MM.1S (cell line): Measurements from ENCODE around the gene ALX3.

ENCODE experiments used
- DNase-seq: peaks from one replicate; pipeline ENCODE4 v3.0.0-alpha.2; 2015
- H2AFZ ChIP-seq: fragments of 300-600 bp; sonication (generic); 2 replicates; pipeline ENCODE4 v1.6.0; 2016; ENCODE audit warnings: antibody characterized with exemption, low read length
- H3F3A ChIP-seq: fragments of 300-600 bp; sonication (generic); 2 replicates; pipeline ENCODE4 v1.6.1; 2016; ENCODE audit warnings: mild to moderate bottlenecking, antibody characterized with exemption, low read length, moderate library complexity, mixed read lengths; ENCODE audit not compliant: insufficient read depth
- H3K27ac ChIP-seq: fragments of 300-600 bp; sonication (generic); 2 replicates; pipeline ENCODE4 v1.5.1; 2016; ENCODE audit warnings: mild to moderate bottlenecking, low read length
- H3K27me3 ChIP-seq: fragments of 300-600 bp; sonication (generic); replicated peaks from 2 replicates; pipeline ENCODE4 v1.6.0; 2016; ENCODE audit warnings: low read length; ENCODE audit not compliant: insufficient read depth
- H3K36me3 ChIP-seq: fragments of 300-600 bp; sonication (generic); replicated peaks from 2 replicates; pipeline ENCODE4 v1.6.1; 2016; ENCODE audit warnings: mild to moderate bottlenecking, low read length, mixed read lengths; ENCODE audit not compliant: insufficient read depth
- H3K4me1 ChIP-seq: fragments of 300-600 bp; sonication (generic); 2 replicates; pipeline ENCODE4 v1.6.1; 2016; ENCODE audit warnings: low read length, mixed read lengths
- H3K4me2 ChIP-seq: fragments of 300-600 bp; sonication (generic); 2 replicates; pipeline ENCODE4 v1.6.0; 2016; ENCODE audit warnings: low read depth, low read length
- H3K4me3 ChIP-seq: fragments of 300-600 bp; sonication (generic); 2 replicates; pipeline ENCODE4 v1.5.1; 2016; ENCODE audit warnings: low read length, mixed read lengths
- H3K79me2 ChIP-seq: fragments of 300-600 bp; sonication (generic); 2 replicates; pipeline ENCODE4 v1.6.1; 2016; ENCODE audit warnings: mixed run types, low read length, mixed read lengths
- H3K9ac ChIP-seq: fragments of 300-600 bp; sonication (generic); 2 replicates; pipeline ENCODE4 v1.6.1; 2016; ENCODE audit warnings: low read length, mixed read lengths
- H3K9me2 ChIP-seq: fragments of 300-600 bp; sonication (generic); replicated peaks from 2 replicates; pipeline ENCODE4 v1.6.1; 2016; ENCODE audit warnings: mild to moderate bottlenecking, low read length, mixed read lengths; ENCODE audit not compliant: insufficient read depth
- H3K9me3 ChIP-seq: fragments of 300-600 bp; sonication (generic); replicated peaks from 2 replicates; pipeline ENCODE4 v1.6.1; 2016; ENCODE audit warnings: mild to moderate bottlenecking, low read length, mixed read lengths; ENCODE audit not compliant: insufficient read depth
- H4K20me1 ChIP-seq: fragments of 300-600 bp; sonication (generic); 2 replicates; pipeline ENCODE4 v1.6.1; 2016; ENCODE audit warnings: mild to moderate bottlenecking, low read length, moderate library complexity, mixed read lengths; ENCODE audit not compliant: insufficient read depth
- EZH2 ChIP-seq: fragments of 300-600 bp; sonication (generic); optimal IDR thresholded peaks from 2 replicates; pipeline ENCODE3; 2017; ENCODE audit warnings: low read depth, mild to moderate bottlenecking, antibody characterized with exemption, low read length, mixed read lengths
- EZH2phosphoT487 ChIP-seq: fragments of 300-600 bp; sonication (generic); IDR thresholded peaks from 2 replicates; pipeline ENCODE4 v1.6.1; 2018; ENCODE audit warnings: antibody characterized with exemption, low read length
- TF ChIP-seq, protein P1 (sequence below): fragments of 300-600 bp; sonication (generic); IDR thresholded peaks from 2 replicates; pipeline ENCODE4 v1.5.1; 2016; ENCODE audit warnings: antibody characterized with exemption, low read length, mixed read lengths

ALX3 gene

DNA sequence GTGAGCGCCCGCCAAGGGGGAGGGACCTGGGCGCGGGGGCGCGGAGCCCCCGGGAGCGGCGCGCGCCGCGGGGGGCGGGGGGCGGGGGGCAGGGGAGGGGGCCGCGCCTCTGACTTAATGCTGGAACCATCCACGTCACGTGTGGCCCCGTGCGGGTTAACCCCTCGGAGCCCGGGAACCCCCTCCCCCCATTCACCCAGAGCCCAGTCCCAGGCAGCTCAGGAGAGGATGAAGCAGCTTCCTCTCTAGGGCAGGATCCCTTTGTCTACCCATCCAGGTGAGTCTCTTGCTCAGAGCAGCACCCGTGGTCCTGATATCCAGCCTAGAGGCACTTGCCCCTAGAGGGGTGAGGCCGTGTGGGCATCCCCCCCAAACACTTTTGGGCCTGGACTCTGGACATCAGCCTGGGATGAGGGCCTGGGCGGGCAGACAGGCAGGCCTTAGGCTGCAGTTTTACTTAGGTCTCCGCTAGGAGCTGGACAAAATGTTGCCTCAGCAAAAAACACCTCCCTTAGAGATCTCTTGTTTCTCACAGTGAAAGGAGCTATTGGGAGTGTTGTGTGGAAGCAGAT is at the start of gene ALX3:
ALX3 (minus strand) TSS at position 2 of the 572 bp plus-strand sequence. CDS start 60 bp downstream, outside the sequence.
- Histone ChIP-seq H3K4me2 (no peak within 1 kb of the TSS), H3K27me3 (no peaks in the 10 kb centered on the region), H3K4me3 (no peak within 1 kb of the TSS), H3F3A (no peaks in the 10 kb centered on the region), H3K4me1 (no peaks in the 10 kb centered on the region), H3K27ac (no peak within 1 kb of the TSS), H3K9me3 (no peaks in the 10 kb centered on the region), H3K79me2 (no peaks in the 10 kb centered on the region), H4K20me1 (no peaks in the 10 kb centered on the region), H2AFZ (no peak within 1 kb of the TSS), H3K9me2 (no peaks in the 10 kb centered on the region), H3K9ac (no peak within 1 kb of the TSS), H3K36me3 (no peaks in the 10 kb centered on the region)
- TF ChIP-seq, protein P1, sequence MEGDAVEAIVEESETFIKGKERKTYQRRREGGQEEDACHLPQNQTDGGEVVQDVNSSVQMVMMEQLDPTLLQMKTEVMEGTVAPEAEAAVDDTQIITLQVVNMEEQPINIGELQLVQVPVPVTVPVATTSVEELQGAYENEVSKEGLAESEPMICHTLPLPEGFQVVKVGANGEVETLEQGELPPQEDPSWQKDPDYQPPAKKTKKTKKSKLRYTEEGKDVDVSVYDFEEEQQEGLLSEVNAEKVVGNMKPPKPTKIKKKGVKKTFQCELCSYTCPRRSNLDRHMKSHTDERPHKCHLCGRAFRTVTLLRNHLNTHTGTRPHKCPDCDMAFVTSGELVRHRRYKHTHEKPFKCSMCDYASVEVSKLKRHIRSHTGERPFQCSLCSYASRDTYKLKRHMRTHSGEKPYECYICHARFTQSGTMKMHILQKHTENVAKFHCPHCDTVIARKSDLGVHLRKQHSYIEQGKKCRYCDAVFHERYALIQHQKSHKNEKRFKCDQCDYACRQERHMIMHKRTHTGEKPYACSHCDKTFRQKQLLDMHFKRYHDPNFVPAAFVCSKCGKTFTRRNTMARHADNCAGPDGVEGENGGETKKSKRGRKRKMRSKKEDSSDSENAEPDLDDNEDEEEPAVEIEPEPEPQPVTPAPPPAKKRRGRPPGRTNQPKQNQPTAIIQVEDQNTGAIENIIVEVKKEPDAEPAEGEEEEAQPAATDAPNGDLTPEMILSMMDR, result no peak
- TF ChIP-seq EZH2, result no peak
- no peak for TF ChIP-seq EZH2phosphoT487
- no peak for DNase-seq

DNA sequence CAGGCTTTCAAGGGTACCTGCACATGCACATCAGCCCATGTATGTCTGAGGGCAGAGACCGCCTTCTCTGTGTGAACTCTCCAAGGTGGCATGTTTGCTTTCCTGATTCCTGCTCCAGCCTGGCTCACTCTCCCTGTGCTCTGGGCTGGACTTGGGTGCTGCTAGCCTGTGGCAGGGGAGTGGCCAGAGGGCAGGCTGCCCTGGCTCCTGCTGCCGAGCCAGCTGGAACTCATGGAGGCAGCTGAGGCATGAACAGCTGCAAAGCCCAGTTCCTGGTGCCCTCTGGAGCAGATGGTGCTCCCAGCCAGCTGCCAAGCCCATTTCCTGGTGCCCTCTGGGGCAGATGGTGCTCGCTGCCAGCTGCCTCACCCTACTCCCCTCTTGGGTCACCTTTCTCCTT is 49.4 kb upstream of the ALX3 start:
- Histone ChIP-seq H3K9me3 (no peaks in the 10 kb centered on the region), H3K4me3 (no peak overlapping the region)

DNA sequence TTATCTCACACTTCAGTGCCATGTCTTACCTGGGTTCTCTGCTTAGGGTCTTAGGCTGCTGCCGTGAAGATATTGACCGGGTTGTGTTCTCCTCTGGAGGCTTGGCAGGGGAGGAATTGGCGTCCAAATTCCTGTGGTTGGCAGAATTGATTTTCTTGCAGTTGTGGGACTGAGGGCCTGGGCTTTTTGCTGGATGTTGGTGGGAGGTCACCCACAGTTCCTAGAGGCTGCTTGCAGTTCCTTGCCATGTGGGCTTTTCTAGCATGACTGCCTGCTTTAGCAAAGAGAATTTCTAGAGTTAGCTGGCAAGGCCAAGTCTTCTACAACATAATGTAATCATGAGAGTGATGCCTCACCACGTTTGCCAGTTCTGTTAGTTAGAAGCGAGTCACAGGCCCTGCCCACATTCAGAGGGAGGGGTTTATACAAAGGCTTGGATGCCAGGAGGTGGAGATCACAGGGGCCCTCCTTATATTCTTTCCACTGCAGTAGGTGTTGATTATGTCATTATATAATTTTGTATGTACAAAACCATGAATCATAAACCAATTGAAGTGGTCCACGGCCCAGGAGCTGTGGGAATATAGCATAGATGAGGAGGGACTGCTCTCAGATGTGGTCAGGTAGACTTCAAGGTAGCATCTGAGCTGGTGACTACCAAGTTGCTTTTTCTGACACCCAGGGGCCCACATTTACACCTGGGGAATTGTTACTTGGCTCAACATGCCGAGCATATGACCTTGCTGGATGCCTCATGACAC is 48.3 kb upstream of the ALX3 start:
- Histone ChIP-seq H3K27ac (no peak overlapping the region), H3K79me2 (no peaks in the 10 kb centered on the region), H3K36me3 (no peaks in the 10 kb centered on the region), H3K4me3 (no peak overlapping the region), H3K27me3 (no peaks in the 10 kb centered on the region), H3K9me2 (no peaks in the 10 kb centered on the region), H3K4me1 (no peaks in the 10 kb centered on the region), H2AFZ (no peak overlapping the region), H3F3A (no peaks in the 10 kb centered on the region), H3K9ac (no peak overlapping the region), H3K9me3 (no peaks in the 10 kb centered on the region), H4K20me1 (no peaks in the 10 kb centered on the region), H3K4me2 (no peak overlapping the region)
- DNase-seq, result no peak
- TF ChIP-seq EZH2 (no peak), EZH2phosphoT487 (no peak)
- TF ChIP-seq, protein P1, result no peak

More for the DNA sequence above, 49.4 kb upstream of the ALX3 start:
- Histone ChIP-seq H3K4me1 (no peaks in the 10 kb centered on the region), H4K20me1 (no peaks in the 10 kb centered on the region), H3F3A (no peaks in the 10 kb centered on the region), H3K79me2 (no peaks in the 10 kb centered on the region), H3K9me2 (no peaks in the 10 kb centered on the region), H3K36me3 (no peaks in the 10 kb centered on the region), H3K27ac (no peak overlapping the region), H3K4me2 (no peak overlapping the region), H2AFZ (no peak overlapping the region), H3K9ac (no peak overlapping the region), H3K27me3 (no peaks in the 10 kb centered on the region)
- TF ChIP-seq EZH2, result no peak
- no peak for DNase-seq

DNA sequence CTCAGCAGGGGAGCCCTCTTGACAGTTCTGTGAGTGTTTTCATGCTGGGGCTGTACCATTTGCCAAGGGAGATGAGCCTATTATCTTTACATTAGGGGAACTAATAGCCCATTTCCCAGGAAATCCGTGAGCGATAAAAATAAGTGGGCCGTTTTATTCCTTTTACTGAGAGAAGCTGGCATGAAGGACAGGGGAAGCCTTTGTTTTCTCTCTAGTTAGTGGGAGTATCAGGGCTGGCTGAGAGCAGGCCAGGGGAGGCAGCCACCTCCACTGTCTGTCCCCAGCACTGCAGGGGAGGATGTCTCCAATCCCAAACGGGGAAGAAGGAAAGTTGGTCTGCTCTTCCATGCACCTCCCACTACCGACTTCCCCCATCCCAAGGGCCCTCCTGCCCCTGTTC is 44.3 kb upstream of the ALX3 start:
- H3K27me3 ChIP-seq, result no peaks in the 10 kb centered on the region
- H3K27ac ChIP-seq, result no peak overlapping the region
- H3K4me3 ChIP-seq, result no peak overlapping the region

More for the DNA sequence above, 44.3 kb upstream of the ALX3 start:
- Histone ChIP-seq H3K9me2 (no peaks in the 10 kb centered on the region), H3K4me1 (no peaks in the 10 kb centered on the region), H3K36me3 (no peaks in the 10 kb centered on the region), H4K20me1 (no peaks in the 10 kb centered on the region), H3F3A (no peaks in the 10 kb centered on the region), H3K9me3 (no peaks in the 10 kb centered on the region), H3K79me2 (no peaks in the 10 kb centered on the region), H2AFZ (no peak overlapping the region), H3K9ac (no peak overlapping the region), H3K4me2 (no peak overlapping the region)
- TF ChIP-seq EZH2 (no peak), EZH2phosphoT487 (no peak)
- TF ChIP-seq, protein P1, result no peak
- no peak for DNase-seq
